ELF-1 (cell line): ENCODE measurements around the gene EFCAB9.

ENCODE experiments used
- DNase-seq: peaks from one replicate; pipeline ENCODE4 v3.0.0-alpha.2; 2016; ENCODE audit warnings: low read depth, low spot score

Gene EFCAB9

DNA sequence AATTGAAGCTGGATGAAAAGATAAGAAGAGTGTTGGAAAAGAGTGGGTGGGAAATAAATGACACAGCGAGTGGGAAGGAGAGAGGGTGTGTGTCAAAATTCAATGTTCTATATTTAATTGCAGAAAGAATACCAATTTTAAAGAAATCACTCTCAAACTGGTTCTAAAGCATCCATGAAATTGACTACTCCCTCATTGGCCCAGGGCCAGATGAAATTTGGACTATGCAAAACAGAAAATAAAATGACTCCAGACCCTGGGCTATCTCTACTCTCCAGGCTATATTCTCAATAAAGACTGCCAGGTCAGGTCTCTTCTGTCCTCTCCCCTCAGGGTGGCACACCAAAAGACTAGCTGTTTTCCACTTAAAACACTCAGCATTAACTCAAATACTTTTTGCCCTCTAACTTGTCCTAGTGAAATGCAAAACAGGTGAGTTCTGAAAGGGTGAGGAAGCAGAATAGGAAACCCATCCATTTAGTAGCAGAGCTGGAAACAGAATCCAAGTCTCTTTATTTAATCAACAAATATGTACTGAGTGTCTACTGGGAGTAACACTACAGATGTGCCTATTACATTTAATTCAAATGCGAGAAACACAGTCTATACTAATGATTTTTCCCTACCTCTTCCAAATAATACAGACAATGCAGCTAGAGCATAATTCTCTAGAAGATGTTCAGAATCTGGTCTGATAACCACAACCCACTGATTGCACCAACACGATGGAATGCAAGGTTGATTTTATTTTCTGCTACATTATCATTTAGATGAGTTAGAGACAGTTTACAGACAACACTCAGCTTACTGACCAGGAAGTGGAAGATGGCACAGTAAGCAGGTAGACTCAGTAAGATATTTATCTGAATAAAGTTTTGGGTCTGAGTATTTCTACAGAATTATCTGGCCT lies 42.1 kb downstream of the EFCAB9 start:
- DNase-seq, result no peak

DNA sequence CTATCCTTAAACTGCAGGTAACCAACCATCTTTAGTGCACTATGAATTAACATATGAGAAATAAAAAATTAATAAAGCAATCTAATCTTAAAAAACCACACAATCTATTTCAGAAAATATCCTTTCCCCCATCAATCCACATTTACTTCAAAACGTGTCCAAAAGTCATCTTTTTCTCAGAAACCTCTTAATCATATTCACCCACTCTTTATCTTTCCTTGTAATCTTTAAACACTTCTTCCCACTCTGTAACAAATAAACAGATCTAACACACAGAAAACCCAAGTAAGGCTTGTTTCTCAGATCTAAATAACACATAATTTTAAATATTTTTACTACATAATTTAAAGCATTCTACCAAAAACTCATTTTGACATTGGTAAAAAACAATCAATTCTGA lies 44.4 kb downstream of the EFCAB9 start:
- DNase-seq, result no peak

DNA sequence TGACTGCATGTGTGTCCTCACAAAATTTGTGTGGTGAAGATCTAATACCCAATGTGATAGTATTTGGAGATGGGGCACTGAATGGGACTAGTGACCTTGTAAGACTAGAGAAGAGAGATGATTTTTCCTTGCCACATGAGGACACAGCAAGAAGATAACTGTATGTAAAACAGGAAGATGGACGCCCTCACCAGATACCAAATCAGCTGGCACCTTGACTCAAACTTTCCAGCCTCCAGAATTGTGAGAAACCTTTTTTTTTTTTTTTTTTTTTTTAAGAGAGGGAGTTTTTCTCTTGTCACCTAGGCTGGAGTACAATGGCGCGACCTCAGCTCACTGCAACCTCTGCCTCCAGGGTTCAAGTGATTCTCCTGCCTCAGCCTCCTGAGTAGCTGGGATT lies 49.3 kb downstream of the EFCAB9 start:
- no peak for DNase-seq

DNA sequence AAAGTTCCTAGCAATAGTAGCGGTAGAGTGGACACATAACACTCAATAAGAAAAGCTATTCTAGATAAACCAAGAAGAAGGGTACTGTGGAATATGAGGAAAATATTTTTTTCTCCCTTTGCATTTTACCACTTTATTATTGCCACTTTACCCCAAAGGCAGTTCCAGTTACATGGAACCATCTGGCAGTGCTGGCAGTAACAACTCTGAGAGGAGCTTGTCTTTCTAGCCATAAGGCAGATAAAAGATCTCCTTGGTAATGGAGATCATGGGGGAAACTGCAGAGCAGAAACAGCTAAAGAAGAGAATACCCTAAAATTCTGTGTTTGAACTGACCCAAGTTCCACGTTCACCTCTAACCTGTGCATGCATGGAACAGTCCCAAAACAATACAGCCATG lies 51.1 kb downstream of the EFCAB9 start:
- DNase-seq, result no peak

DNA sequence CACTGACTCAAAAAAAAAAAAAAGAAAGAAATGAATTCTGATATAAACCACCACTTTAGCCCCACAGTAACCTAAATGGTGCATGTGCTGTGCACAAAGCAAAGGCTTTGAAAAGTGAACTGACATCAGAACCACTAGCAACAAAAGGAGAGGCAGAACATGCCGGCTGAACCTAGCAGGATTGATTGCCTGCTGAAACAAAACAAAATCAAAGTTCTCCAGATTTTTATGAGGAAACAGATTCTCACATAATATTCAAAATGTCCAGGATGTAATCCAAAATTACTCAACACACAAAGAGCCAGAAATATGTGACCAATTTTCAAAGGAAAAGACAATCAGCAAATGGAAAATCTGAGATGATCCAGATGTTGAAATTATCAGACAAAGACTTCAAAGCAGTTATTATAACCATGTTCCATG lies 51.7 kb downstream of the EFCAB9 start:
- DNase-seq, result no peak

DNA sequence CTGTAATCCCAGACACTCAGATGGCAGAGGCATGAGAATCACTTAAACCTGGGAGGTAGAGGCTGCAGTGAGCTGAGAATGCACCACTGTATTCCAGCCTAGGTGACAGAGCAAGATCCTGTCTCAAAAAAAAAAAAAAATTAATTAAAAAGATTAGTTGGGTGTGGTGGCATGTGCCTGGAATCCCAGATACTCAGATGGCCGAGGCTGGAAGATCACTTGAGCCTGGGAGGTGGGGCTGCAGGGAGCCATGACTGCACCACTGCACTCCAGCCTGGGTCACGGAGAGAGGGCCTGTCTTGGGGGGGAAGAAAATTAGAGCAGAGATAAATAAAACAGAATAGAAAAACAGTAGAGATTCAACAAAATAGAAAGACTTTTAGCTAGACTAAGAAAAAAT lies 54.7 kb downstream of the EFCAB9 start:
- DNase-seq, result no peak

DNA sequence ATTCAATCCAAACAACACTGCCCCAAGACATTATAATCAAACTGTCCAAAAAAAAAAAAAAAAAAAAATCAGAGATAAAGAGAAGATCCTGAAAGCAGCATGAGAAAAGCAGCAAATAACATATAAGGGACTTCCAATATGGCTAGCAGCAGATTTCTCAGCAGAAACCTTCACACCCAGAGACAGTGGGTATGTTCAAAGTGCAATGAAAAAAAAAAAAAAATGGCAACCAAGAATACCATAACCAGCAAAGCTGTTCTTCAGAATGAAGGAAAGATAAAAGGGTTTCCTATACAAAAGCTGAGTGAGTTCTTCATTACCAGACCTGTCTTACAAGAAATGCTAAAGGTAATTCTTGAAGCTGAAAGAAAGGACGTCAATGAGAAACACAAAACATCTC lies 57.4 kb downstream of the EFCAB9 start:
- DNase-seq, result no peak

DNA sequence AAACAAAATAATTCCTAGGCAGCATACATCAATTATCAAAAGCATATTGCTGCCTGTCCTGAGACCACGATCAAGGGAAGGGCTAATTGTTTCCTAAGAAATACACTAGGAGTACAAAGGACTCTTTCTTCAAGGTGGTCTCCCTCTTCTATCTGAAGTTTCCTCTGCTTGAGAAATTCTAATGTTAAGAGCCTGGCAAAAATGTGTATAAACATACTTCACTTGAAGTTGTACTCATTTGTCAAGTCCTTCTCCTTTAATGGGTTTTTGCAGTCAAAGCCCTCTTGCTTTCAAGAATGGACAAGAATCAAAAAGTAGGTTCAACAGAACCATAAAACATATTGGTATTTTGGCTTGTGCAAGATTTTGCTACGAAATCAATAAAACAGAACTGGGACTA lies 58.5 kb downstream of the EFCAB9 start:
- no peak for DNase-seq
